ENCODE measurements around the gene RUNX3.

DNA sequence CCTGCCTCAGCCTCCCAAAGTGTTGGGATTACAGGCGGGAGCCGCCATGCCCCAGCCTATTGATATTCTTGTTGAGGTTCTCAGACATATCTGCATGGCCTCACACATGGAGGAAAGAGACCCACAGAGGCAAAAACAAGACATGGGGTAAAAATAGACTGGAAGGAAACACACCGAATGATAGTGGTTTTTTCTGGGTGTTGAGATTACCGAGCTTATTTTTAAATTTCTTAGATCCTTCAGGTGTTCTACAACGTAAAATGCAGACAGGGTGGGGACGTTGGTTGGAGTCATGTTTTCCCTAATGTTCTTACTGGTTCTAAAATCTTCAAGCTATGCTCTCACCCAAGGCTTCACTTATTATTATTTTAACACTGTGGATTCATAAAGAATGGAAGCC lies 23.9 kb upstream of the RUNX3 start:
- TF ChIP-seq, protein P1, sequence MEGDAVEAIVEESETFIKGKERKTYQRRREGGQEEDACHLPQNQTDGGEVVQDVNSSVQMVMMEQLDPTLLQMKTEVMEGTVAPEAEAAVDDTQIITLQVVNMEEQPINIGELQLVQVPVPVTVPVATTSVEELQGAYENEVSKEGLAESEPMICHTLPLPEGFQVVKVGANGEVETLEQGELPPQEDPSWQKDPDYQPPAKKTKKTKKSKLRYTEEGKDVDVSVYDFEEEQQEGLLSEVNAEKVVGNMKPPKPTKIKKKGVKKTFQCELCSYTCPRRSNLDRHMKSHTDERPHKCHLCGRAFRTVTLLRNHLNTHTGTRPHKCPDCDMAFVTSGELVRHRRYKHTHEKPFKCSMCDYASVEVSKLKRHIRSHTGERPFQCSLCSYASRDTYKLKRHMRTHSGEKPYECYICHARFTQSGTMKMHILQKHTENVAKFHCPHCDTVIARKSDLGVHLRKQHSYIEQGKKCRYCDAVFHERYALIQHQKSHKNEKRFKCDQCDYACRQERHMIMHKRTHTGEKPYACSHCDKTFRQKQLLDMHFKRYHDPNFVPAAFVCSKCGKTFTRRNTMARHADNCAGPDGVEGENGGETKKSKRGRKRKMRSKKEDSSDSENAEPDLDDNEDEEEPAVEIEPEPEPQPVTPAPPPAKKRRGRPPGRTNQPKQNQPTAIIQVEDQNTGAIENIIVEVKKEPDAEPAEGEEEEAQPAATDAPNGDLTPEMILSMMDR (IDR thresholded peaks at IDR 0.05; ENCODE audit: low read depth, low read length, poor library complexity, severe bottlenecking), result no peak
- TF ChIP-seq EZH2phosphoT487 (IDR thresholded peaks at IDR 0.05; ENCODE audit: borderline replicate concordance, low read length), result no peak
